ENCODE results near the gene GFPT2. TPM values are rescaled to one million over a fixed set of nuclear protein-coding genes. Genes with fewer than 3 reads are reported as not detected.

Gene GFPT2
- total and polyA plus RNA-seq, 5 experiments from 2014 or later, result 0.52 to 2.9 (median 2.0) TPM; not detected in 2

DNA sequence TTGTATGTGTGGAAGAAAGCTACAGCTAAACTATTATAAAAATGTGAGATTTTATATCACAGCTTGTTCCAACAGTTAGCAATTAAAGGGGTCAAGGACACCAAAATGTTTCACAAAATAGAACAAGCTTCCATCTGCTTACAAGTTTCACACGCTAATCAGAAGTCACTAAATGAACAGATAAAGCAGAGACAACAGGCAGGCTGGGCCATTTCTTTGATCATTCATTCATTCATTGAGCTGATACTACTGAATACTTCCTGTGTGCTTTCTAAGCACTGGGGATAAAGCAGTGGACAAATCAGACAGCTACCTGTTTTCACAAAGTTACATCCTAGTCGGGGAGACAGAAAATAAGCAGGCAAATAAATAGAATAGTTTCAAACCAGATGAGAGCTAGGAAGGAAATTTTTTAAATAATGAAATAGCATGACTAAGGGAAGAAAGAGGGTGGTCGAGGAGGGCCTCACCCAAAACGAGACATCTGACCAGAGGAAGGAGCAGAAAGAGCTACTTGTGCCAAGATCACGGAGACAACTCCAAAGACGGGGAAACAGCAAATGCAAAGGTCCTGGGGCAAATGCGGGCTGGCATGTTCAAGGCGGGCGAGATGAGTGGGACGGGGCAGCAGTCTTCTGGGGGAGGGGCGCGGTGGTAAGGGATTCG, 62.4 kb downstream of the GFPT2 start:
- H3K36me3 Mint-ChIP-seq, result peaks cover 0 to 14% (median 8%) of the 10 kb centered on the region in 3 donors
- no peaks in the 10 kb centered on the region for H3K9me3 Mint-ChIP-seq
- ATAC-seq (no peak), DNase-seq (no peak)
- H3K27ac Mint-ChIP-seq, result peak overlapping the region; percentile 80 to 92 (median 90)
- peaks cover 0 to 3% (median 0%) of the 10 kb centered on the region in 5 donors for H3K27me3 Mint-ChIP-seq
- peak overlapping the region; percentile 76 to 93 (median 90) for H3K4me3 Mint-ChIP-seq
- POLR2A ChIA-PET, result no interaction called here
- H3K4me1 Mint-ChIP-seq, result peaks cover 42 to 68% (median 50%) of the 10 kb centered on the region in 4 donors

DNA sequence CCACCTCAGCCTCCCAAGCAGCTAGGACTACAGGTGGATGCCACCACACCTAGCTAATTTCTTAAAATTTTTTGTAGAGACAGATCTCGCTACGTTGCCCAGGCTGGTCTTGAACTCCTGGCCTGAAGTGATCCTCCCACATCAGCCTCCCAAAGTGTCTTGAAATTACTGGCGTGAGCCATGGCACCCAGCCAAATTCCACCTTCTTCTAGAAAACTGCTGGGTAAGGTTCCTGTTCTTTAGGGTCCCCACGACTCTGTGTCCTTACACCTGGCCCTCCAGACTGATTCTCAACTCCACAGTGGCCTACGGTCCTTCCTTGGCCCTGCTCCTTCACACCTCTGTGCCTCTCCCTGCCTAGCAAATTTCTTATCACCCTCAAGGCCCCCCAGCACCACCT, 63.2 kb downstream of the GFPT2 start:
- H3K4me3 Mint-ChIP-seq, result peak overlapping the region; percentile 12 to 93 (median 88)
- POLR2A ChIA-PET, result no interaction called here
- DNase-seq, result no peak

DNA sequence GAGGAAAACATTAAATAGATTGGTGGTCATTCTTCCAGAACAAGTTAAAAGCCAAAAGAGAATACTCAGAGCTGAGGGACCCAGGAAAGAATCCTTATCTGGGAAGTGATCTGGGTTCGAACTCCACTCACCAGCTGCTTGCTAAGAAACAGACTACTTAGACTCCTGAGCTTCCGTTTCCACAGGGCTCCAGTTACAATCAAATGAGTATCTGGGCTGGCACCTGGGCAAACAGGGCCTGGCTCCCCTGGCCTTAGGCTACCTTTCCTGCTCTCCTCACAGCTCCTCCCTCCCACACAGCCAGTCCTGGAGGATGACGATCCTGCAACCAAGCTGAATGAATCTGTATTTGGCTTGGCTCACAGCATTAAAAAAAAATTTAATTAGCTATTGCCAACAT, 63.7 kb downstream of the GFPT2 start:
- POLR2A ChIA-PET, result no interaction called here
- DNase-seq, result no peak
- H3K4me3 Mint-ChIP-seq, result peak overlapping the region in 2 of 10 donors; percentile 29 to 91
- peak overlapping the region in 3 of 10 donors; percentile 36 to 81 (median 49) for H3K27ac Mint-ChIP-seq
- H3K36me3 Mint-ChIP-seq, result peaks cover 0 to 27% (median 18%) of the 10 kb centered on the region in 3 donors
- H3K27me3 Mint-ChIP-seq, result peaks cover 0 to 3% (median 0%) of the 10 kb centered on the region in 5 donors
- H3K4me1 Mint-ChIP-seq, result peaks cover 41 to 70% (median 56%) of the 10 kb centered on the region in 4 donors
- ATAC-seq, result no peak
- H3K9me3 Mint-ChIP-seq, result no peaks in the 10 kb centered on the region

More for the DNA sequence above, 63.2 kb downstream of the GFPT2 start:
- Mint-ChIP-seq H3K27ac (peak overlapping the region in 8 of 10 donors; percentile 11 to 92 (median 86)), H3K9me3 (no peaks in the 10 kb centered on the region), H3K36me3 (peaks cover 0 to 22% (median 13%) of the 10 kb centered on the region in 3 donors), H3K4me1 (peaks cover 42 to 70% (median 56%) of the 10 kb centered on the region in 4 donors), H3K27me3 (peaks cover 0 to 3% (median 0%) of the 10 kb centered on the region in 5 donors)
- no peak for ATAC-seq

DNA sequence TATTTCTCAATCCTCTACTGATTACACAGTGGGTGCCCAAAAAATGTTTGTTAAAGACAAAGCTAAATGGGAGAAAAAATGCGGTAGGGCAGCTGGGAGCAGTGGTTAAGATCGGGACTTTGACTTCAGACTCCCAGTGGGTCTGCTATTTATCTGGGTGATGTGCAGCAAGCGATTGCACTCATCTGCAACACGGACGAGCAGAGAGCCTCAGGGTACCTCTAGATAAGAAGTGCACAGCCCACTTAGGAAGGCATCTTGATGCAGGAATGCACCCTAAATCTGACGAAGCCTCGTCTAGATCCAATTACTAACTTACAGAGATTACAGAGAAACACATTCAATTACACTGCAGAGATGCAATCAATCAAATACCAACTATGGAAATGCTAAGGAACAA, 65.3 kb downstream of the GFPT2 start:
- peak overlapping the region in 1 of 10 donors; percentile 3 for H3K4me3 Mint-ChIP-seq
- peaks cover 0 to 3% (median 0%) of the 10 kb centered on the region in 5 donors for H3K27me3 Mint-ChIP-seq
- POLR2A ChIA-PET, result no interaction called here
- peaks cover 5 to 41% (median 32%) of the 10 kb centered on the region in 3 donors for H3K36me3 Mint-ChIP-seq
- no peak for ATAC-seq
- no peaks in the 10 kb centered on the region for H3K9me3 Mint-ChIP-seq
- H3K27ac Mint-ChIP-seq, result peak overlapping the region in 2 of 10 donors; percentile 23 to 81
- no peak for DNase-seq
- H3K4me1 Mint-ChIP-seq, result peaks cover 34 to 57% (median 44%) of the 10 kb centered on the region in 4 donors

DNA sequence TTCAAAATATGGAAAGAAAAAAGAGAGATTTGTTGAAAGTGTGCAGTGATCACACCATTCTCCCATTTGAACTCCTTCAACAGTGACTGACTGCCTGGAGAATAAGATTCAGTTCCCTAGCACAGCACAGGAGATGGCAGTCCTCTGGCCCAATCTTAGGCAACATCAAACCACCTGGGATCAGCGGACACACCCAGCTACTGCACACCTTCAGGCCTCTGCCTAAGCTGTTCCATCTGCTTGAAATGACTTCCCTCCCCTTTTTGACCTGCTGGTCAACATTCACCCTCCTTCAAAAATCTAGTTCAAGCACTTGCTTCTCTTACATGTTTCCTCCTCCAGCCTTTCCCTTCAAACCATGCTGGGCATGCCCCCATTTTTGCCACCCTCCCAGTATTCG, 65.7 kb downstream of the GFPT2 start:
- Mint-ChIP-seq H3K36me3 (peaks cover 8 to 44% (median 37%) of the 10 kb centered on the region in 3 donors), H3K27ac (peak overlapping the region in 1 of 10 donors; percentile 81), H3K27me3 (no peaks in the 10 kb centered on the region), H3K4me3 (no peak overlapping the region), H3K4me1 (peaks cover 30 to 56% (median 44%) of the 10 kb centered on the region in 4 donors), H3K9me3 (no peaks in the 10 kb centered on the region)
- ATAC-seq, result no peak
- POLR2A ChIA-PET, result no interaction called here
- DNase-seq, result no peak

DNA sequence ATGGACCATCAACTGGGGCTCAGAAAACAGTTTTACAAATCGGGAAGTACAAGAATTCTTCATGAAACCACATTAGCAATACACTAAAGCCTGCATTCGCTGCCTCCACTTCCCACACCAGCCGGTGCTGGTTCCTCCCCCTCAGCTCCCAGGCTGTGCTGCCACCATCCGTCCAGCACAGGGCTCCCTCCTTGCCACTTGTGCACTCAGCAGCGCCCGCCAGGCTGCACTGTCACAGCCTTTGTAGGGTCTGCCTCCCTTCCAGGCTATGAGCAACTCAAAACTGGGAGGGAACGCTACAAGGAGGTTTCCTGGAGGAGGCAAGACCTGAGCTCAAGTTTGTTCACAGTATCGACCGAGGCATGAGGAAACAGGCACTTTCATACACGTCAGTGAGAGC, 69.0 kb downstream of the GFPT2 start:
- no peak overlapping the region for H3K27ac Mint-ChIP-seq
- ATAC-seq, result no peak
- peaks cover 0 to 9% (median 2%) of the 10 kb centered on the region in 9 donors for H3K9me3 Mint-ChIP-seq
- DNase-seq, result no peak
- no peaks in the 10 kb centered on the region for H3K27me3 Mint-ChIP-seq
- peaks cover 24 to 73% (median 69%) of the 10 kb centered on the region in 3 donors for H3K36me3 Mint-ChIP-seq
- POLR2A ChIA-PET, result interaction anchor here (1.2 kb wide), 1 partner anchor 9 kb away, joined by 3 read pairs; no protein-coding TSS in a partner anchor
- no peak overlapping the region for H3K4me3 Mint-ChIP-seq
- peaks cover 13 to 40% (median 34%) of the 10 kb centered on the region in 4 donors for H3K4me1 Mint-ChIP-seq

DNA sequence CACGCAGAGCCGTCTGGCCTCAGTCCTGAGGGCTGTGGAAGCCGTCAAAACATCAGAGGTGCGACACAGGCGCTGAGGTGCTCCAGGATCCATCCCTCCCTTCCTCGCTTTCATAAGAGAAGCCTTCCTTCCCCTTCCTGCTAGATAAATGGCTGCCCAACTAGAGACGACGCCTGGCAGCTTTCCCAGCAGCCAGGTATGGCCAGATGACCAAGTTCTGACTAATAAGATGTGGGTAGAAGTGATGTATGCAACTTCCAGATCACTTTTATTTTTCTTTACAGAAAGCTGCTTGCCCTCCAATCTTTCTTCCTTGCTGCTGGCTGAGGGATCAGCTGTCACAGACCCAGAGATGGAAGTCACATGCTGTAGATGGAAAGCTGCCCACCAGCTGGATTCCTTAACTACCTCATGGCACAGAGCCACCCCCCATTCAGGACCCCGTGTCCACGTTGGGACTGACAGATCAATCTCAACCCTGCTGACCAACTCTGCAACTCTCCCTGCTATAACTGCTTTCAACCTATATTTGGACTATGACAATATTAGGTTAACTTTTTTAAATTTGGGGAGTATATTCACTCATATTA, 70.0 kb downstream of the GFPT2 start:
- DNase-seq (no peak), ATAC-seq (no peak)
- Mint-ChIP-seq H3K36me3 (peaks cover 30 to 84% (median 78%) of the 10 kb centered on the region in 3 donors), H3K9me3 (peaks cover 0 to 13% (median 3%) of the 10 kb centered on the region in 9 donors), H3K4me3 (no peak overlapping the region), H3K27me3 (no peaks in the 10 kb centered on the region), H3K4me1 (peaks cover 13 to 34% (median 30%) of the 10 kb centered on the region in 4 donors), H3K27ac (peak overlapping the region in 1 of 10 donors; percentile 69)
- POLR2A ChIA-PET, result no interaction called here

- ATAC-seq, result no peak
- POLR2A ChIA-PET, result no interaction called here
These were observed 70.9 kb downstream of the GFPT2 start for GRCh38 chr5:180282281-180282680.

GRCh38 chr5:180281706-180282105, 71.4 kb downstream of the GFPT2 start:
- H3K9me3 Mint-ChIP-seq, result peaks cover 0 to 26% (median 14%) of the 10 kb centered on the region in 9 donors
- DNase-seq (no peak), ATAC-seq (no peak)
- POLR2A ChIA-PET, result no interaction called here
- peaks cover 43 to 92% (median 88%) of the 10 kb centered on the region in 3 donors for H3K36me3 Mint-ChIP-seq
- H3K4me3 Mint-ChIP-seq, result no peak overlapping the region
- no peaks in the 10 kb centered on the region for H3K27me3 Mint-ChIP-seq
- H3K27ac Mint-ChIP-seq, result no peak overlapping the region
- H3K4me1 Mint-ChIP-seq, result peaks cover 11 to 24% (median 22%) of the 10 kb centered on the region in 4 donors

More at GRCh38 chr5:180282281-180282680, 70.9 kb downstream of the GFPT2 start:
- Mint-ChIP-seq H3K4me3 (no peak overlapping the region), H3K36me3 (peaks cover 38 to 92% (median 86%) of the 10 kb centered on the region in 3 donors), H3K4me1 (peaks cover 11 to 26% (median 24%) of the 10 kb centered on the region in 4 donors), H3K9me3 (peaks cover 0 to 20% (median 10%) of the 10 kb centered on the region in 9 donors), H3K27ac (peak overlapping the region in 1 of 10 donors; percentile 45), H3K27me3 (no peaks in the 10 kb centered on the region)
- DNase-seq, result no peak

- POLR2A ChIA-PET, result no interaction called here
- H3K36me3 Mint-ChIP-seq, result peaks cover 74 to 84% (median 80%) of the 10 kb centered on the region in 3 donors
- no peak overlapping the region for H3K27ac Mint-ChIP-seq
- no peak for ATAC-seq
- peaks cover 0 to 4% (median 0%) of the 10 kb centered on the region in 4 donors for H3K4me1 Mint-ChIP-seq
- H3K9me3 Mint-ChIP-seq, result peaks cover 17 to 81% (median 43%) of the 10 kb centered on the region in 9 donors
- no peaks in the 10 kb centered on the region for H3K27me3 Mint-ChIP-seq
- DNase-seq, result no peak
- H3K4me3 Mint-ChIP-seq, result no peak overlapping the region
These were observed 78.4 kb downstream of the GFPT2 start for GRCh38 chr5:180274695-180275094.

- Mint-ChIP-seq H3K27ac (no peak overlapping the region), H3K4me1 (peaks cover 0 to 2% (median 0%) of the 10 kb centered on the region in 4 donors), H3K36me3 (peaks cover 61 to 86% (median 81%) of the 10 kb centered on the region in 3 donors), H3K27me3 (no peaks in the 10 kb centered on the region), H3K9me3 (peaks cover 17 to 85% (median 44%) of the 10 kb centered on the region in 9 donors), H3K4me3 (no peak overlapping the region)
- no peak for ATAC-seq
- POLR2A ChIA-PET, result no interaction called here
- DNase-seq, result no peak
These were observed 81.9 kb downstream of the GFPT2 start for GRCh38 chr5:180271221-180271620.

DNA sequence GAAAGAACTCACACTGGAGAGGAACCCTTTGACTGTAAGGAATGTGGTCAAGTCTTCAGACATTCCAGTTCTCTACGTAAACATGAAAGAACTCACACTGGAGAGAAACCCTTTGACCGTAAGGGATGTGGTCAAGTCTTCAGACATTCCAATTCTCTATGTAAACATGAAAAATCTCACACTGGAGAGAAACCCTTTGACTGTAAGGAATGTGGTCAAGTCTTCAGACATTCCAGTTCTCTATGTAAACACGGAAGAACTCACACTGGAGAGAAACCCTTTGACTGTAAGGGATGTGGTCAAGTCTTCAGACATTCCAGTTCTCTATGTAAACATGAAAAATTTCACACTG, 93.9 kb downstream of the GFPT2 start:
- POLR2A ChIA-PET, result interaction anchor here (0.7 kb wide), 1 partner anchor 34 kb away, joined by 4 read pairs; no protein-coding TSS in a partner anchor
- no peak for ATAC-seq
- no peak overlapping the region for H3K4me3 Mint-ChIP-seq

More for the DNA sequence above, 93.9 kb downstream of the GFPT2 start:
- H3K4me1 Mint-ChIP-seq, result peaks cover 0 to 3% (median 0%) of the 10 kb centered on the region in 4 donors
- H3K27me3 Mint-ChIP-seq, result no peaks in the 10 kb centered on the region
- no peak for DNase-seq
- no peak overlapping the region for H3K27ac Mint-ChIP-seq
- H3K36me3 Mint-ChIP-seq, result peaks cover 75 to 97% (median 94%) of the 10 kb centered on the region in 3 donors
- peaks cover 10 to 100% (median 46%) of the 10 kb centered on the region in 9 donors for H3K9me3 Mint-ChIP-seq

All from naive thymus-derived CD8-positive, alpha-beta T cell (primary cell).